Measurements from ENCODE around the gene LEMD1.

DNA sequence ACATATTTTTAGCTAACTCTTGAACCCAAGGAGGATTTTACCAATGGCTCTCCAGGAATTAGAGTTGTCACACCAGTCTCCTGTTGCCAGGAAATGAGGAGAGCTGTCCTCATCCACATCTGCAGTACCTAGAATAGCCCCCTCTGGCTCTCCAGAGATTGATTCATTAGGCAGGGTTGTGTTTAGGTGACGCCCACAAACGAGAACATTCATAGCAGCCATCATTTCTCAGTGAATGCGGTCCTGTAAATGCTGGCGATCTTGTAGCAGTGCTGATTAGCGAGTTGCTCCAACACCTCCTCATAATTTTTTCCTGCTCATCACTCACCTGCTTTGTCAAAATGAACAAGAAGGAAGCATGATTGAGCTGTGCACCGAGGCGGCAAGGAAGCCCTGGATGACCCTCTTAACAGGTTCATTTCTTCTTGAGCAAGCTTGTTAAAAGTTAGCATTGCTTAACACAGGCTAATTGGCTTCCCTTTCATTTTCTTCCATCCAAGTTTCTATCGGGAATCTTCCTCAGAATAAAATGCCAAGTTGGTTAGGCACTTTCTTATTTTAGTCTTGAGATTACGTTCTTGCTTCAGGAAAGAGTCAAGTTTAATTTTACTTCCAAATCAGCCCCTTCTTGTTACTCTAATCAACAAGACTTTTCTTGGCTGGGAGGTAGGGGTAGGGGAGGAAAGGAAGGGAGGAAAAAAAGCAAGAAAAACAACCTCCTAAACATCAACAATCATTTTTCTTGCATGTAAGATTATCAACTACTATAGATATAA lies 48.6 kb downstream of the LEMD1 start:
- TF ChIP-seq, protein P1, sequence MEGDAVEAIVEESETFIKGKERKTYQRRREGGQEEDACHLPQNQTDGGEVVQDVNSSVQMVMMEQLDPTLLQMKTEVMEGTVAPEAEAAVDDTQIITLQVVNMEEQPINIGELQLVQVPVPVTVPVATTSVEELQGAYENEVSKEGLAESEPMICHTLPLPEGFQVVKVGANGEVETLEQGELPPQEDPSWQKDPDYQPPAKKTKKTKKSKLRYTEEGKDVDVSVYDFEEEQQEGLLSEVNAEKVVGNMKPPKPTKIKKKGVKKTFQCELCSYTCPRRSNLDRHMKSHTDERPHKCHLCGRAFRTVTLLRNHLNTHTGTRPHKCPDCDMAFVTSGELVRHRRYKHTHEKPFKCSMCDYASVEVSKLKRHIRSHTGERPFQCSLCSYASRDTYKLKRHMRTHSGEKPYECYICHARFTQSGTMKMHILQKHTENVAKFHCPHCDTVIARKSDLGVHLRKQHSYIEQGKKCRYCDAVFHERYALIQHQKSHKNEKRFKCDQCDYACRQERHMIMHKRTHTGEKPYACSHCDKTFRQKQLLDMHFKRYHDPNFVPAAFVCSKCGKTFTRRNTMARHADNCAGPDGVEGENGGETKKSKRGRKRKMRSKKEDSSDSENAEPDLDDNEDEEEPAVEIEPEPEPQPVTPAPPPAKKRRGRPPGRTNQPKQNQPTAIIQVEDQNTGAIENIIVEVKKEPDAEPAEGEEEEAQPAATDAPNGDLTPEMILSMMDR (IDR thresholded peaks at IDR 0.05), result no peak
- TF ChIP-seq POLR2A (IDR thresholded peaks at IDR 0.05), result no peak
